PC-9 (cell line): ENCODE measurements around the gene MIX23.

Experiments
- CTCF ChIP-seq: fragments of 200-600 bp; sonication (generic); conservative IDR thresholded peaks from 2 replicates; pipeline ENCODE4 v1.6.1; 2017; ENCODE audit warnings: mixed run types, antibody characterized with exemption, mild to moderate bottlenecking, moderate library complexity
- EZH2 ChIP-seq: fragments of 200-600 bp; sonication (generic); IDR thresholded peaks from 2 replicates; pipeline ENCODE4 v1.8.0; 2017; ENCODE audit warnings: antibody characterized with exemption, low read depth

- no peak for TF ChIP-seq CTCF
- no peak for TF ChIP-seq EZH2
Observed at GRCh38 chr3:122366379-122366749, 16.7 kb downstream of the MIX23 start.
